Measurements from ENCODE around the gene PTPRC.

The PTPRC gene

GRCh38 chr1:198793714-198794113, 154.9 kb downstream of the PTPRC start:
- H3K36me3 ChIP-seq (ENCODE audit: control insufficient read depth in 5 of 5, insufficient read depth in 5 of 5, low read length in 5 of 5) = no peaks in the 10 kb centered on the region
- H3K9me3 ChIP-seq (ENCODE audit: control insufficient read depth in 5 of 5, low read length in 5 of 5) = peaks cover 0 to 8% (median 6%) of the 10 kb centered on the region in 5 donors
- no peak overlapping the region for H3K4me3 ChIP-seq (ENCODE audit: low read depth in 1 of 5, low read length in 5 of 5)
- no peak overlapping the region for H3K9ac ChIP-seq (ENCODE audit: low read length in 5 of 5)
- no peak overlapping the region for H3K27ac ChIP-seq (ENCODE audit: low read depth, low read length)
- no peaks in the 10 kb centered on the region for H3K27me3 ChIP-seq (ENCODE audit: control insufficient read depth in 5 of 5, insufficient read depth in 4 of 5, low read length in 5 of 5)
- H3K4me1 ChIP-seq (ENCODE audit: control insufficient read depth in 5 of 5, insufficient read depth in 5 of 5, low read length in 5 of 5) = no peaks in the 10 kb centered on the region

DNA sequence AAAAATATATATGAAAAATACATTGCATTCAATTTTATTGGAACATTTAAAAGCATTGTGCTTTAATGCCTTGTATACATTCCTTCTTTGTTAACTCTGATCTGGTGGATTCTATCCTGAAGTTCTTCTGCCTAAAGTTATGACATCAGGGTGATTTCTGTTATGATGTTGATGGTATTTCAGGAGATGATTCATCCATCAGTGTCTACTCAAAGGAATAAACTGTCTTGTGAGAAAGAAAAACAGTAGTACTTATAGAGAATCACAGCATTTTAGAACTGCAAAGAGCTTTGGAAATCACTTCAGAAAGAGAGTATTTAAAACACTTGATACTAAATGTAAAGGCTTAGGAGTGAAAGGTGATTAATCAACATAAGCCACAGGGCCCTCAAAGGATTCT, 155.7 kb downstream of the PTPRC start:
- H3K27ac ChIP-seq (ENCODE audit: low read depth, low read length) = no peak overlapping the region
- H3K36me3 ChIP-seq (ENCODE audit: control insufficient read depth in 5 of 5, insufficient read depth in 5 of 5, low read length in 5 of 5) = no peaks in the 10 kb centered on the region
- H3K4me1 ChIP-seq (ENCODE audit: control insufficient read depth in 5 of 5, insufficient read depth in 5 of 5, low read length in 5 of 5) = peaks cover 0 to 2% (median 0%) of the 10 kb centered on the region in 5 donors
- peaks cover 0 to 8% (median 6%) of the 10 kb centered on the region in 5 donors for H3K9me3 ChIP-seq (ENCODE audit: control insufficient read depth in 5 of 5, low read length in 5 of 5)
- H3K27me3 ChIP-seq (ENCODE audit: control insufficient read depth in 5 of 5, insufficient read depth in 4 of 5, low read length in 5 of 5) = no peaks in the 10 kb centered on the region
- no peak overlapping the region for H3K4me3 ChIP-seq (ENCODE audit: low read depth in 1 of 5, low read length in 5 of 5)
- no peak overlapping the region for H3K9ac ChIP-seq (ENCODE audit: low read length in 5 of 5)

DNA sequence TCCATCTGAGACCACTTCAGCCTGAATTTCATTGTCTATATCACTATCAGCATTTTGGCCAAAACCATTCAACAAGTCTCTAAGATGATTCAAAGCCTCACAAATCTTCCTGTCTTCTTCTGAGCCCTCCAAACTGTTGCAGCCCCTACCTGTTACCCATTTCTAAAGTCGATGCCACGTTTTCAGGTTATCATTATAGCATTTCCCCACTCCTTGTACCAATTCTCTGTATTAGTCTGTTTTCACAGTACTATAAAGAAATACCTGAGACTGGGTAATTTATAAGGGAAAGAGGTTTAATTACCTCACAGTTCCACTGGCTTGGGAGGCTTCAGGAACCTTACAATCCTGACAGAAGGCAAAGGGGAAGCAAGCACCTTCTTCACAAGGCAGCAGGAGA, 158.8 kb downstream of the PTPRC start:
- no peak overlapping the region for H3K27ac ChIP-seq (ENCODE audit: low read depth, low read length)
- no peak overlapping the region for H3K9ac ChIP-seq (ENCODE audit: low read length in 5 of 5)
- H3K4me1 ChIP-seq (ENCODE audit: control insufficient read depth in 5 of 5, insufficient read depth in 5 of 5, low read length in 5 of 5) = peaks cover 0 to 2% (median 0%) of the 10 kb centered on the region in 5 donors
- H3K27me3 ChIP-seq (ENCODE audit: control insufficient read depth in 5 of 5, insufficient read depth in 4 of 5, low read length in 5 of 5) = no peaks in the 10 kb centered on the region
- H3K4me3 ChIP-seq (ENCODE audit: low read depth in 1 of 5, low read length in 5 of 5) = no peak overlapping the region
- H3K36me3 ChIP-seq (ENCODE audit: control insufficient read depth in 5 of 5, insufficient read depth in 5 of 5, low read length in 5 of 5) = no peaks in the 10 kb centered on the region
- peaks cover 0 to 8% (median 6%) of the 10 kb centered on the region in 5 donors for H3K9me3 ChIP-seq (ENCODE audit: control insufficient read depth in 5 of 5, low read length in 5 of 5)

GRCh38 chr1:198798923-198799386, 160.1 kb downstream of the PTPRC start:
- peaks cover 0 to 2% (median 0%) of the 10 kb centered on the region in 5 donors for H3K4me1 ChIP-seq (ENCODE audit: control insufficient read depth in 5 of 5, insufficient read depth in 5 of 5, low read length in 5 of 5)
- H3K9me3 ChIP-seq (ENCODE audit: control insufficient read depth in 5 of 5, low read length in 5 of 5) = peaks cover 0 to 8% (median 6%) of the 10 kb centered on the region in 5 donors
- no peak overlapping the region for H3K4me3 ChIP-seq (ENCODE audit: low read depth in 1 of 5, low read length in 5 of 5)
- H3K27me3 ChIP-seq (ENCODE audit: control insufficient read depth in 5 of 5, insufficient read depth in 4 of 5, low read length in 5 of 5) = no peaks in the 10 kb centered on the region
- no peaks in the 10 kb centered on the region for H3K36me3 ChIP-seq (ENCODE audit: control insufficient read depth in 5 of 5, insufficient read depth in 5 of 5, low read length in 5 of 5)
- no peak overlapping the region for H3K27ac ChIP-seq (ENCODE audit: low read depth, low read length)
- no peak overlapping the region for H3K9ac ChIP-seq (ENCODE audit: low read length in 5 of 5)

DNA sequence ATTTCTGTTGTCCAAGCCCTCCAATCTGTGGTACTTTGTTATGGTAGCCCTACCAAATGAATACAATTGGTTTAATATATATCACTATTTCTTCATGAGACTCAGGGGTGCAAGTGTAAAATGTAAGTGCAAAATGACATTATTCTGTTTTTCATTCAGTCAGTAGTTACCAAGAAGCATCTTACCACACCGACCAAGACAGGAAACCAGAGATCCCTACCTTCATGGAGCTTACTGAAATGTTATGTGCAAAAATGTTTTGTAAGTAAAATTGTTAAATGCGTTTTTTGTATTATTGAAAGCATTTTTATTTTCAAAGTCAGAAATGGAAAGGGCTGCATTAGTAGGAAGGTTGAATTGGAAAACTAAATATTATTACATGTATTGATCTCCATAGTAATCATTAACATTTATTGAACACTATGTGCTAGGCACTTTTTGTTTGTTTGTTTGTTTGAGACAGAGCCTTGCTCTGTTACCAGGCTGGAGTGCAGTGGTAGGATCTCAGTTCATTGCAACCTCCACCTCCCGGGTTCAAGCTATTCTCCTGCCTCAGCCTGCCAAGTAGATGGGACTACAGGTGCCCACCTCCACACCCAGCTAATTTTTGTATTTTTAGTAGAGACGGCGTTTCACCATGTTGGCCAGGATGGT, 166.8 kb downstream of the PTPRC start:
- Histone ChIP-seq H3K4me3 (ENCODE audit: low read depth in 1 of 5, low read length in 5 of 5) (no peak overlapping the region), H3K9me3 (ENCODE audit: control insufficient read depth in 5 of 5, low read length in 5 of 5) (no peaks in the 10 kb centered on the region), H3K27me3 (ENCODE audit: control insufficient read depth in 5 of 5, insufficient read depth in 4 of 5, low read length in 5 of 5) (no peaks in the 10 kb centered on the region), H3K27ac (ENCODE audit: low read depth, low read length) (no peak overlapping the region), H3K9ac (ENCODE audit: low read length in 5 of 5) (no peak overlapping the region), H3K4me1 (ENCODE audit: control insufficient read depth in 5 of 5, insufficient read depth in 5 of 5, low read length in 5 of 5) (no peaks in the 10 kb centered on the region), H3K36me3 (ENCODE audit: control insufficient read depth in 5 of 5, insufficient read depth in 5 of 5, low read length in 5 of 5) (no peaks in the 10 kb centered on the region)

GRCh38 chr1:198806861-198807260, 168.0 kb downstream of the PTPRC start:
- Histone ChIP-seq H3K36me3 (ENCODE audit: control insufficient read depth in 5 of 5, insufficient read depth in 5 of 5, low read length in 5 of 5) (no peaks in the 10 kb centered on the region), H3K27ac (ENCODE audit: low read depth, low read length) (no peak overlapping the region), H3K4me3 (ENCODE audit: low read depth in 1 of 5, low read length in 5 of 5) (no peak overlapping the region), H3K27me3 (ENCODE audit: control insufficient read depth in 5 of 5, insufficient read depth in 4 of 5, low read length in 5 of 5) (no peaks in the 10 kb centered on the region), H3K4me1 (ENCODE audit: control insufficient read depth in 5 of 5, insufficient read depth in 5 of 5, low read length in 5 of 5) (peaks cover 0 to 2% (median 0%) of the 10 kb centered on the region in 5 donors), H3K9me3 (ENCODE audit: control insufficient read depth in 5 of 5, low read length in 5 of 5) (no peaks in the 10 kb centered on the region), H3K9ac (ENCODE audit: low read length in 5 of 5) (no peak overlapping the region)

Measured in subcutaneous abdominal adipose tissue (tissue), 5 donors.